T-helper 2 cell (primary cell): Measurements from ENCODE around the gene PODXL.

Experiments used
- DNase-seq, 5 experiments: peaks; one replicate each; pipeline versions ENCODE4 v3.0.0 to v3.0.0-alpha.2; 2012 to 2022
- total RNA-seq, 2 donors: gene quantifications; one replicate each; lab custom pipeline; 2026; lab: John Stamatoyannopoulos, UW

PODXL gene
- 1.2 to 1.6 reads per million in 2 donors for total RNA-seq

- peak; percentile 3 to 78 (median 35) for DNase-seq
Measured at GRCh38 chr7:131556053-131556908, at the start of gene PODXL. Gene PODXL, minus strand, starts transcription at chr7:131556628. Its CDS starts 269 bp downstream, at chr7:131556359.

GRCh38 chr7:131605280-131605878 is 49.0 kb upstream of the PODXL start:
- DNase-seq: no peak

- no peak for DNase-seq
Measured at GRCh38 chr7:131604841-131605279, 48.4 kb upstream of the PODXL start.

DNA sequence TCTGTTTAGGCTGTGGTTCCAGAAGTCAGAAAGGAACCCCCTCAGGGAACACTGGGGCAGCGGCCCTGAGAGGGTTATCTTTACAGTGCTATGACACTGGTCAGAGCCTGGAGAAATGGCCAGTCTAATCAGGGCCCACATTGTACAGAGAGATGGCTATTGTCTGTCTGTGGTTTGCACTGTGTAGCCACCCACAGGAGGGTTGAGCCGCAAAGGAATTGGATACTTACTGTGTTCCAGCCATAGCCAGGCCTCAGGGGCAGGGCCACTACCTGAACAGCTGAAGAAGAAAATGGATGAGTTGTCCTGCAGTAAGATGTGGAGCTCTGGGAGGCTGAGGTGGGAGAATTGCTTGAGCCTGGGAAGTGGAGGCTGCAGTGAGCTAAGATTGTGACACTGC is 47.5 kb upstream of the PODXL start:
- DNase-seq: no peak

DNA sequence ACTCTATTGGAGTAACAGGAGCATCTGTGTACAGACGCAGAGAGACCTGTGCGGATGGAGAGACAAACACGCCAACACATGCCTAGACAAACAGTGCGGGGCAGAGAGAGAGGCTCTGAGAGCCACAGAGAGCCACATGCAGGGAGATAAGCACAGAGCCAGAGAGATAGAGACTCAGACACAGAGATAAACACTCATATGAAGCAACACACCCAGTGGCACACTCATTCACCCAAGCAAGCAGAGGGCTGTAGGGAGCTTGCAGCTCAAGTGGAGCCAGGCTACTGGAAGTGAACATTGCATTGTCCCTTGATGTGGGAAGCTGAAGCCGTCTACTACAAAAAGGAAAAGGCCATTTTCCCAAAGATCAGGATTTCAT is 46.6 kb upstream of the PODXL start:
- no peak for DNase-seq

- no peak for DNase-seq
Measured at GRCh38 chr7:131602304-131602993, 46.0 kb upstream of the PODXL start.

- no peak for DNase-seq
Measured at GRCh38 chr7:131600085-131600881, 43.9 kb upstream of the PODXL start.

GRCh38 chr7:131596785-131597184 is 40.4 kb upstream of the PODXL start:
- no peak for DNase-seq

- DNase-seq: no peak
Measured at GRCh38 chr7:131595699-131596098, 39.3 kb upstream of the PODXL start.

GRCh38 chr7:131591687-131592319 is 35.4 kb upstream of the PODXL start:
- no peak for DNase-seq

- DNase-seq: peak in 1 of 5 experiments; percentile 15
Measured at GRCh38 chr7:131587315-131587923, 31.0 kb upstream of the PODXL start.

- no peak for DNase-seq
Measured at GRCh38 chr7:131586759-131587158, 30.3 kb upstream of the PODXL start.

DNA sequence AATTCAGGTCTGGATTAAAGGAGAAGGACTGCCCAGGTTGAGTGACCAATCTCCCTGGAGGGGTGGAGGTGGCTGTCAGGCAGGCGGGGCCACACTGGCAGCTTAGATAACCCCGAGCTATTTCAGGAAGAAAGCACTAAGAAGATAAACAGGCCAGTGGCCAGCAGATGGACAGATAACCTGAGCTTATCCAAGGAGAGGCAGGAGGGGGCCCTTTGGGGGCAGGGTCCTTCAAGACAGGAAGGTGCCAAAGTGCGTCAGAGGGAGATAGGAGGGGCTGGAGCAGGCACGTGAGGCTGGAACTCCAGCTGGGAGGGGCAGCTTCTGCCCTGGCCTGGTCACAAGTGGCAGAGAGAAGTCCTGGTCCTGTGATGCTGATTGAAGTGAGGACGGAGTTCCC is 29.8 kb upstream of the PODXL start:
- no peak for DNase-seq

DNA sequence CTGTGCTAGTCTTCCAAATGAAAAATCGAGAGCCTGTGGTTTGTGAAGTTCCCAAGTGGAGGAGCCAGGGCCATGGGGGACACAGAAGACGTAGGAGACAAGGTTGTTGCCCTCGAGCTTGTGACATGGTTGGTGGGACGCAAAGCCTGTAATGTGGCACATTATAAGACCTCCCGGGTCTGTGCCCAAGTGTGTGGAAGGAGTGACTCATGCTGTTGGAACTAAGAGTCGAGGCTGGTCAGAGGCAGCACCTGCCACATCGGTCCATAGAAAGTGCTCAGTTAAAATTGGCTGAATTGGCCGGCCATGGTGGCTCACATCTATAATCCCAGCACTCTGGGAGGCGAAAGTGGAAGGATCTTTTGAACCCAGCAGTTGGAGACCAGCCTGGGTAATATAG is 27.0 kb upstream of the PODXL start:
- no peak for DNase-seq

- DNase-seq: no peak
Measured at GRCh38 chr7:131581241-131582051, 25.0 kb upstream of the PODXL start.

GRCh38 chr7:131578602-131579001 is 22.2 kb upstream of the PODXL start:
- no peak for DNase-seq

GRCh38 chr7:131574741-131575140 is 18.3 kb upstream of the PODXL start:
- DNase-seq: no peak

DNA sequence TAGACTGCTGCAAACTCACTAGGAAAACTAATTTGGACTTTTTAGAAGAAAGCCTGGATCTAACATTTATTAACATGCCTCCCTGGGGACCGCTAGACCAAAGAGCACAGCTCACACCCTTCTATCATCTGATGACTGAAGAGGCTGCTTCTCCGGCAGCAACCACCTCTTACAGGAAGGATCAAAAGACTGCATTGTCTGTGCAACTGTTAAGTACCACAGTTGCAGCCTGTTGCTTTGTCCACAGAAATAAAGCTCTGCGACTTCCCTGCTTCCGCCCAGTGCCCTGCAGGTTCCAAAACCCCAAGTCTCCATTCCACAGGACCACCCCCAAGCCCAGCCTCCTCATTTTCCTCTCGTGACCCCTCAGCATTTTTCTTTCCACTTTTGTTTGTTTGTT is 14.0 kb upstream of the PODXL start:
- DNase-seq: no peak

GRCh38 chr7:131568970-131569369 is 12.5 kb upstream of the PODXL start:
- DNase-seq: no peak

DNA sequence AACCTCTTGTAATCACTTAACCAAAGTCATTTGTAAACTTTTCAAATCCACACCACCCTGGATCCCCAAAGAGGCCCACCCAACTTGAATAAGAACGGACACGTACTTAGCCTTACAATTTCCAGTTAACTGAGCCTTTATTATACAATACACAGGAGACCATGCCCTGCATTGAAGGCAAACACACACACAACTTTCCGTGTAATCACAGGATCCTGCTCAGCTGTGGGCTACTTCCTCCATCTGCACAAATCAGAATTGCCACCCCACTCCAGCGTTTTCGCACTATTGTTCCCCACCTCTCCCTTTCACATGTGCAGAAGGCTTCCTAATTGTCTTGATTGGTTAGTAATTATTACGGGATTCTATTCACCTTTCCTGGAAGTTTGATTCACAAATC is 12.1 kb upstream of the PODXL start:
- DNase-seq: no peak

DNA sequence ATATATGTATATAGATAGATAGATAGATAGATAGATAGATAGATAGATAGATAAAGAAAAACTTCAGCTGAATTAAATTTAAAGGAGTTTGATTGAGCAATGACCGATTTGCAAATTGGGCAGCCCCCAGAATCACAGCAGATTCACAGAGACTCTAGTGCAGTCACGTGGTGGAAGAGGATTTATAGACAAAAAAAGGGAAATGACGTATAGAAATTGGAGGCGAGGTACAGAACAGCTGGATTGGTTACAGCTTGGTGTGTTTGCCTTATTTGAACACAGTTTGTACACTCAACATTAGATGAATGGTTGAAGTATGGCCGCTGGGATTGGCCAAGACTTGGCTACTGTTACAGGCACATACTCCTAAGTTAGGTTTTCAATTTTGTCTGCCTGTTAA is 8.2 kb upstream of the PODXL start:
- DNase-seq: no peak
